CD14-positive monocyte (primary cell): ENCODE results near the gene OPA1. TPM values are rescaled to one million over a fixed set of nuclear protein-coding genes. Genes with fewer than 3 reads are reported as not detected.

Source experiments
- DNase-seq, 3 donors: peaks; one replicate each; pipeline ENCODE4 v3.0.0-alpha.2; 2011 to 2022
- H2AFZ ChIP-seq: 2 replicates; pipeline ENCODE4 v1.6.0; 2012; ENCODE audit warnings: mild to moderate bottlenecking, low read depth, low read length, inconsistent platforms; ENCODE audit not compliant: insufficient read depth, poor library complexity, severe bottlenecking
- H3K27ac ChIP-seq, 2 donors: 1 replicate in 1 of 2; 2 replicates in 1 of 2; pipeline ENCODE4 v1.5.1; 2012 to 2013; ENCODE audit warnings: low read length in 2 of 2, control low read depth in 1 of 2, inconsistent platforms in 1 of 2, low read depth in 1 of 2, mild to moderate bottlenecking in 1 of 2
- H3K27me3 ChIP-seq, 2 donors: one replicate each; pipeline versions ENCODE4 v1.6.0 to v1.6.1; 2011 to 2013; ENCODE audit warnings: low read length in 2 of 2; ENCODE audit not compliant: control insufficient read depth in 2 of 2, insufficient read depth in 2 of 2
- H3K36me3 ChIP-seq, 2 donors: replicated peaks in 1 of 2; 1 replicate in 1 of 2; 2 replicates in 1 of 2; pipeline versions ENCODE4 v1.5.1 to v1.6.1; 2012 to 2013; ENCODE audit warnings: low read length in 2 of 2, control low read depth in 1 of 2, inconsistent platforms in 1 of 2, mild to moderate bottlenecking in 1 of 2; ENCODE audit not compliant: insufficient read depth in 2 of 2, control insufficient read depth in 1 of 2
- H3K4me1 ChIP-seq, 2 donors: 1 replicate in 1 of 2; 2 replicates in 1 of 2; pipeline versions ENCODE4 v1.5.1 to v1.6.1; 2012 to 2013; ENCODE audit warnings: low read length in 2 of 2, control low read depth in 1 of 2, inconsistent platforms in 1 of 2, mild to moderate bottlenecking in 1 of 2, moderate library complexity in 1 of 2; ENCODE audit not compliant: insufficient read depth in 2 of 2, control insufficient read depth in 1 of 2
- H3K4me2 ChIP-seq: replicated peaks from 2 replicates; pipeline ENCODE3; 2012; ENCODE audit warnings: low read length, moderate library complexity, mild to moderate bottlenecking; ENCODE audit not compliant: poor library complexity, severe bottlenecking; ENCODE audit errors: extremely low read depth
- H3K4me3 ChIP-seq, 3 experiments: fragments of 200-600 bp in 1 of 3; sonication (generic) in 1 of 3; replicated peaks in 1 of 3; 1 replicate in 2 of 3; 2 replicates in 1 of 3; pipeline ENCODE4 v1.5.1; 2011 to 2013; ENCODE audit warnings: low read length in 3 of 3, mild to moderate bottlenecking in 3 of 3, control low read depth in 2 of 3, low read depth in 2 of 3, inconsistent platforms in 1 of 3, moderate library complexity in 1 of 3
- H3K79me2 ChIP-seq: 2 replicates; pipeline ENCODE4 v1.6.0; 2012; ENCODE audit warnings: mild to moderate bottlenecking, control low read depth, inconsistent platforms, low read length, moderate library complexity; ENCODE audit not compliant: insufficient read depth
- H3K9ac ChIP-seq: 2 replicates; pipeline ENCODE4 v1.6.0; 2017; ENCODE audit warnings: low read length, mild to moderate bottlenecking; ENCODE audit not compliant: insufficient read depth, poor library complexity, severe bottlenecking
- H3K9me3 ChIP-seq, 2 donors: replicated peaks in 1 of 2; 1 replicate in 1 of 2; 2 replicates in 1 of 2; pipeline versions ENCODE4 v1.5.1 to v1.6.1; 2012 to 2013; ENCODE audit warnings: low read length in 2 of 2, control low read depth in 1 of 2; ENCODE audit not compliant: control insufficient read depth in 1 of 2, insufficient read depth in 1 of 2
- H4K20me1 ChIP-seq: 2 replicates; pipeline ENCODE4 v1.6.0; 2012; ENCODE audit warnings: mild to moderate bottlenecking, low read length, control low read depth, moderate library complexity; ENCODE audit not compliant: insufficient read depth
- H3K27ac Mint-ChIP-seq, 7 donors: one replicate each; pipeline ENCODE4 v1.8.0; 2020; ENCODE audit warnings: mild to moderate bottlenecking in 7 of 7, mixed read lengths in 7 of 7, moderate library complexity in 6 of 7, inconsistent platforms in 2 of 7
- H3K27me3 Mint-ChIP-seq, 3 donors: one replicate each; pipeline ENCODE4 v1.8.0; 2021 to 2022; ENCODE audit warnings: low read depth in 3 of 3, mild to moderate bottlenecking in 3 of 3, mixed read lengths in 3 of 3, moderate library complexity in 3 of 3, inconsistent platforms in 1 of 3
- H3K36me3 Mint-ChIP-seq, 2 donors: one replicate each; pipeline ENCODE4 v1.8.0; 2020; ENCODE audit warnings: mixed read lengths in 2 of 2, inconsistent platforms in 1 of 2, mild to moderate bottlenecking in 1 of 2
- H3K4me1 Mint-ChIP-seq: one replicate; pipeline ENCODE4 v1.8.0; 2020; ENCODE audit warnings: mild to moderate bottlenecking, mixed read lengths
- H3K4me3 Mint-ChIP-seq, 2 donors: one replicate each; pipeline ENCODE4 v1.8.0; 2020; ENCODE audit warnings: mild to moderate bottlenecking in 2 of 2, mixed read lengths in 2 of 2, moderate library complexity in 1 of 2
- H3K9me3 Mint-ChIP-seq, 7 donors: one replicate each; pipeline ENCODE4 v1.8.0; 2020 to 2022; ENCODE audit warnings: mixed read lengths in 7 of 7, mild to moderate bottlenecking in 6 of 7, moderate library complexity in 6 of 7, inconsistent platforms in 2 of 7
- CTCF ChIP-seq: fragments of 200-600 bp; IDR thresholded peaks from one replicate; pipeline ENCODE4 v1.8.0; 2022; ENCODE audit warnings: antibody characterized with exemption, mild to moderate bottlenecking
- WGBS: methylation state at CpG from one replicate; pipeline ENCODE4 v1.1.5; 2013; ENCODE audit warnings: missing lambda C conversion rate; ENCODE audit not compliant: insufficient coverage; 5-methylcytosine and 5-hydroxymethylcytosine counted together
- intact Hi-C, 2 donors: fragments of 100-400 bp; cut with micrococcal nuclease; formaldehyde crosslinking; loops; one replicate each; pipeline versions ENCODE4 v1.15.0 to v1.15.1; 2023
- polyA plus RNA-seq, 3 donors: library from polyadenylated mRNA; depleted of rRNA in 1 of 3; unstranded in 2 of 3; stranded (reverse) in 1 of 3; fragments of 300-500 nt in 2 of 3; fragments of >200 nt in 1 of 3; fragmentation: Illumina TruSeq in 2 of 3; gene quantifications; 1 replicate in 2 of 3; 2 replicates in 1 of 3; pipeline ENCODE4 v1.2.3, GENCODE V29; 2012 to 2021

Gene OPA1
- polyA plus RNA-seq, 3 donors, result 15.4 to 26.5 (median 18.1) TPM

DNA sequence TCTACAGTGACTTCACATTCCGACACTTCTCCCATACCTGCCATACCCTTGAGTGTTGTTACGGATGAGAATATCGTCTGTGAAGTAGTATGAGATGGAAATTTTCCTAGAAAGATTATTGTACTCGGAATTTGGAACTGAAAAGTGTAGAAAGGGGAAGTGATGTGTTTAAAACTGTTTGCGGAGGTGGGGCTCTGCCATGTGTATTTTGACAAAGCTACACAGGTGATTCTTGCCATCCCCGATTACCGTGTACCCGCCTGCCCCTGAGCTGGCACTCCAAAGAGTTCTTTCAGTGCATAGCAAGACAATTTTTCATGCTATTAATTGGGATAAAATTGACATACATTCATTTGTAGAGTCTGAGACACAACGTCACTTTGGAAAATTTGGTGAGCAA, 81.7 kb downstream of the OPA1 start:
- Histone ChIP-seq H4K20me1 (no peaks in the 10 kb centered on the region), H3K4me1 (no peaks in the 10 kb centered on the region), H3K4me2 (no peak overlapping the region), H3K27ac (no peak overlapping the region), H3K36me3 (peaks cover 28 to 91% of the 10 kb centered on the region in 2 donors), H3K79me2 (no peaks in the 10 kb centered on the region), H3K4me3 (no peak overlapping the region), H2AFZ (no peak overlapping the region), H3K27me3 (no peaks in the 10 kb centered on the region), H3K9ac (no peak overlapping the region), H3K9me3 (no peaks in the 10 kb centered on the region)
- Mint-ChIP-seq H3K4me1 (no peaks in the 10 kb centered on the region), H3K27me3 (no peaks in the 10 kb centered on the region), H3K36me3 (peaks cover 58 to 70% of the 10 kb centered on the region in 2 donors), H3K9me3 (no peaks in the 10 kb centered on the region), H3K27ac (no peak overlapping the region), H3K4me3 (no peak overlapping the region)
- 90% methylated on average over 4 of the region's 9 CpGs for WGBS
- intact Hi-C loops, result no loop called here
- DNase-seq, result no peak
- no peak for TF ChIP-seq CTCF

- intact Hi-C loops, result no loop called here
- Histone ChIP-seq H3K4me1 (no peaks in the 10 kb centered on the region), H3K9me3 (no peaks in the 10 kb centered on the region), H3K27me3 (no peaks in the 10 kb centered on the region), H3K27ac (no peak overlapping the region), H3K79me2 (no peaks in the 10 kb centered on the region), H3K36me3 (peaks cover 15 to 67% of the 10 kb centered on the region in 2 donors), H3K4me3 (no peak overlapping the region), H4K20me1 (no peaks in the 10 kb centered on the region), H3K9ac (no peak overlapping the region), H3K4me2 (no peak overlapping the region), H2AFZ (no peak overlapping the region)
- H3K27me3 Mint-ChIP-seq, result no peaks in the 10 kb centered on the region
- TF ChIP-seq CTCF, result no peak
- no peak overlapping the region for H3K4me3 Mint-ChIP-seq
- peaks cover 48 to 55% of the 10 kb centered on the region in 2 donors for H3K36me3 Mint-ChIP-seq
- no peaks in the 10 kb centered on the region for H3K4me1 Mint-ChIP-seq
- no peak for DNase-seq
- WGBS, result 100% methylated on average over 2 of the region's 5 CpGs
- no peaks in the 10 kb centered on the region for H3K9me3 Mint-ChIP-seq
- no peak overlapping the region for H3K27ac Mint-ChIP-seq
Observed at GRCh38 chr3:193677734-193678133, 84.7 kb downstream of the OPA1 start.
